GM18502 (cell line): ENCODE measurements around the gene SEMA3G.

Source experiments
- ATAC-seq: cut with Tn5 transposase; IDR thresholded peaks from one replicate; pipeline ENCODE4 v1.9.1; 2021; ENCODE audit warnings: mild to moderate bottlenecking; ENCODE audit not compliant: unreplicated experiment, poor library complexity

The SEMA3G gene

GRCh38 chr3:52440249-52440551, 4.7 kb downstream of the SEMA3G start:
- ATAC-seq, result no peak

- no peak for ATAC-seq
These were observed 5.3 kb downstream of the SEMA3G start for GRCh38 chr3:52439426-52440248.

- ATAC-seq, result no peak
These were observed 6.1 kb downstream of the SEMA3G start for GRCh38 chr3:52438579-52439425.

GRCh38 chr3:52438104-52438376, 6.9 kb downstream of the SEMA3G start:
- no peak for ATAC-seq

GRCh38 chr3:52437326-52438103, 7.4 kb downstream of the SEMA3G start:
- ATAC-seq, result no peak

GRCh38 chr3:52436500-52437149, 8.3 kb downstream of the SEMA3G start:
- no peak for ATAC-seq

- ATAC-seq, result no peak
These were observed 9.4 kb downstream of the SEMA3G start for GRCh38 chr3:52435246-52436101.

- no peak for ATAC-seq
These were observed 10.3 kb downstream of the SEMA3G start for GRCh38 chr3:52434491-52435115.

GRCh38 chr3:52433996-52434479, 10.9 kb downstream of the SEMA3G start:
- no peak for ATAC-seq

GRCh38 chr3:52433328-52433995, 11.4 kb downstream of the SEMA3G start:
- no peak for ATAC-seq

GRCh38 chr3:52432691-52433141, 12.2 kb downstream of the SEMA3G start:
- ATAC-seq, result no peak

- ATAC-seq, result no peak
These were observed 12.7 kb downstream of the SEMA3G start for GRCh38 chr3:52432225-52432624.

- ATAC-seq, result no peak
These were observed 13.3 kb downstream of the SEMA3G start for GRCh38 chr3:52431459-52432223.

GRCh38 chr3:52430416-52430810, 14.5 kb downstream of the SEMA3G start:
- no peak for ATAC-seq

- no peak for ATAC-seq
These were observed 15.0 kb downstream of the SEMA3G start for GRCh38 chr3:52429779-52430415.

GRCh38 chr3:52429031-52429430, 15.9 kb downstream of the SEMA3G start:
- ATAC-seq, result no peak
